Hepatocyte (in vitro differentiated cells): ENCODE measurements around the gene KRT76. TPM values are rescaled to one million over a fixed set of nuclear protein-coding genes. Genes with fewer than 3 reads are reported as not detected.

Experiments used
- DNase-seq: peaks from one replicate; pipeline ENCODE4 v3.0.0-alpha.2; 2016; ENCODE audit warnings: low spot score
- H2AFZ ChIP-seq: fragments of 200-600 bp; sonication (generic); 2 replicates; pipeline ENCODE4 v1.6.0; 2016; ENCODE audit warnings: antibody characterized with exemption, mild to moderate bottlenecking
- H3K27ac ChIP-seq: fragments of 200-600 bp; sonication (generic); 2 replicates; pipeline ENCODE4 v1.5.1; 2016; ENCODE audit warnings: mild to moderate bottlenecking
- H3K27me3 ChIP-seq: fragments of 200-600 bp; sonication (generic); 2 replicates; pipeline ENCODE4 v1.6.1; 2016
- H3K36me3 ChIP-seq: fragments of 200-600 bp; sonication (generic); replicated peaks from 2 replicates; pipeline ENCODE4 v1.5.1; 2016; ENCODE audit warnings: low read depth; ENCODE audit not compliant: insufficient read depth
- H3K4me1 ChIP-seq: fragments of 200-600 bp; sonication (generic); 2 replicates; pipeline ENCODE4 v1.5.1; 2016; ENCODE audit warnings: mild to moderate bottlenecking, moderate library complexity; ENCODE audit not compliant: insufficient read depth
- H3K4me2 ChIP-seq: fragments of 200-600 bp; sonication (generic); 2 replicates; pipeline ENCODE4 v1.6.0; 2016
- H3K4me3 ChIP-seq: fragments of 200-600 bp; sonication (generic); 2 replicates; pipeline ENCODE4 v1.5.1; 2016; ENCODE audit warnings: mild to moderate bottlenecking
- H3K79me2 ChIP-seq: fragments of 200-600 bp; sonication (generic); 2 replicates; pipeline ENCODE4 v1.6.0; 2017; ENCODE audit warnings: mild to moderate bottlenecking
- H3K9me2 ChIP-seq: fragments of 200-600 bp; sonication (generic); replicated peaks from 2 replicates; pipeline ENCODE4 v1.6.0; 2017; ENCODE audit warnings: mild to moderate bottlenecking; ENCODE audit not compliant: insufficient read depth
- H3K9me3 ChIP-seq: fragments of 200-600 bp; sonication (generic); 2 replicates; pipeline ENCODE4 v1.5.1; 2016; ENCODE audit warnings: low read depth, mild to moderate bottlenecking
- H4K20me1 ChIP-seq: fragments of 200-600 bp; sonication (generic); 2 replicates; pipeline ENCODE4 v1.6.0; 2016; ENCODE audit warnings: mild to moderate bottlenecking; ENCODE audit not compliant: insufficient read depth, poor library complexity, severe bottlenecking
- CTCF ChIP-seq: fragments of 200-600 bp; sonication (generic); IDR thresholded peaks from 2 replicates; pipeline ENCODE4 v1.5.1; 2016; ENCODE audit warnings: antibody characterized with exemption, mild to moderate bottlenecking; ENCODE audit not compliant: poor library complexity
- EZH2 ChIP-seq: fragments of 200-600 bp; sonication (generic); IDR thresholded peaks from 2 replicates; pipeline ENCODE4 v1.6.1; 2016; ENCODE audit warnings: antibody characterized with exemption, mild to moderate bottlenecking, borderline replicate concordance
- EZH2phosphoT487 ChIP-seq: fragments of 200-600 bp; sonication (generic); IDR thresholded peaks from one replicate; pipeline ENCODE4 v1.6.1; 2018; ENCODE audit warnings: antibody characterized with exemption, mild to moderate bottlenecking, low read depth, moderate library complexity; ENCODE audit not compliant: unreplicated experiment, severe bottlenecking
- WGBS: methylation state at CpG from one replicate; pipeline ENCODE4 v1.1.6; 2016; ENCODE audit warnings: low lambda C conversion rate; ENCODE audit errors: missing lambda C conversion rate; 5-methylcytosine and 5-hydroxymethylcytosine counted together
- polyA plus RNA-seq: library from polyadenylated mRNA; unstranded; fragments of >200 nt; fragmentation: Nextera tagmentation; extraction: Ambion mirVana; gene quantifications from 2 replicates; pipeline ENCODE4 v1.2.1, GENCODE V29; 2016
- total RNA-seq: library from RNA; depleted of rRNA; stranded (reverse); fragments of >200 nt; gene quantifications from 2 replicates; pipeline ENCODE4 v1.2.3, GENCODE V29; 2014

Gene KRT76
- total and polyA plus RNA-seq, 2 experiments from 2014 or later = not detected

GRCh38 chr12:52818388-52818787 lies 41.2 kb upstream of the KRT76 start:
- H3K27me3 ChIP-seq = peaks cover 6% of the 10 kb centered on the region
- TF ChIP-seq EZH2phosphoT487 = no peak
- TF ChIP-seq CTCF = no peak
- no peak for TF ChIP-seq EZH2
- H2AFZ ChIP-seq = no peak overlapping the region
- no peaks in the 10 kb centered on the region for H3K36me3 ChIP-seq
- no peak overlapping the region for H3K4me3 ChIP-seq
- no peaks in the 10 kb centered on the region for H3K9me3 ChIP-seq
- DNase-seq = peak; percentile 29
- no peaks in the 10 kb centered on the region for H3K79me2 ChIP-seq
- H3K9me2 ChIP-seq = no peaks in the 10 kb centered on the region
- H3K4me1 ChIP-seq = peaks cover 21% of the 10 kb centered on the region
- WGBS = 20% methylated on average over 7 of the region's 7 CpGs
- H3K4me2 ChIP-seq = peak overlapping the region; percentile 45
- no peaks in the 10 kb centered on the region for H4K20me1 ChIP-seq
- no peak overlapping the region for H3K27ac ChIP-seq

- no peaks in the 10 kb centered on the region for H3K36me3 ChIP-seq
- no peak overlapping the region for H3K27ac ChIP-seq
- H3K9me3 ChIP-seq = no peaks in the 10 kb centered on the region
- no peaks in the 10 kb centered on the region for H4K20me1 ChIP-seq
- H2AFZ ChIP-seq = no peak overlapping the region
- H3K79me2 ChIP-seq = no peaks in the 10 kb centered on the region
- no peak for TF ChIP-seq CTCF
- no peak for TF ChIP-seq EZH2phosphoT487
- no peak for TF ChIP-seq EZH2
- H3K9me2 ChIP-seq = no peaks in the 10 kb centered on the region
- peaks cover 21% of the 10 kb centered on the region for H3K4me1 ChIP-seq
- WGBS = 83% methylated on average over 2 of the region's 2 CpGs
- DNase-seq = no peak
- peaks cover 4% of the 10 kb centered on the region for H3K27me3 ChIP-seq
- no peak overlapping the region for H3K4me2 ChIP-seq
- no peak overlapping the region for H3K4me3 ChIP-seq
Observed at GRCh38 chr12:52817699-52818238, 40.6 kb upstream of the KRT76 start.

- H3K79me2 ChIP-seq = no peaks in the 10 kb centered on the region
- H3K27me3 ChIP-seq = peaks cover 4% of the 10 kb centered on the region
- TF ChIP-seq CTCF (no peak), EZH2phosphoT487 (no peak), EZH2 (no peak)
- H4K20me1 ChIP-seq = no peaks in the 10 kb centered on the region
- DNase-seq = no peak
- no peaks in the 10 kb centered on the region for H3K36me3 ChIP-seq
- H3K27ac ChIP-seq = no peak overlapping the region
- H2AFZ ChIP-seq = no peak overlapping the region
- no peaks in the 10 kb centered on the region for H3K9me2 ChIP-seq
- no peak overlapping the region for H3K4me3 ChIP-seq
- H3K4me2 ChIP-seq = no peak overlapping the region
- peaks cover 21% of the 10 kb centered on the region for H3K4me1 ChIP-seq
- no peaks in the 10 kb centered on the region for H3K9me3 ChIP-seq
- 95% methylated on average over 8 of the region's 8 CpGs for whole genome bisulfite sequencing
Observed at GRCh38 chr12:52817003-52817698, 40.0 kb upstream of the KRT76 start.
